ENCODE measurements around the gene VAC14. TPM values are rescaled to one million over a fixed set of nuclear protein-coding genes. Genes with fewer than 3 reads are reported as not detected.

VAC14 gene
- total RNA-seq, 1 donor from 2014 or later = 36.3 TPM

GRCh38 chr16:70713824-70714223 lies 87.1 kb downstream of the VAC14 start:
- H3K27ac Mint-ChIP-seq = no peak overlapping the region
- H3K27me3 Mint-ChIP-seq = no peaks in the 10 kb centered on the region
- intact Hi-C loops (cut with micrococcal nuclease) = no loop called here
- no peaks in the 10 kb centered on the region for H3K36me3 Mint-ChIP-seq (ENCODE audit: low read depth)
- H3K4me3 Mint-ChIP-seq = no peak overlapping the region
- no peak for DNase-seq
- H3K4me1 Mint-ChIP-seq = peaks cover 2% of the 10 kb centered on the region
- no peaks in the 10 kb centered on the region for H3K9me3 Mint-ChIP-seq

- H3K27me3 Mint-ChIP-seq = no peaks in the 10 kb centered on the region
- peaks cover 2% of the 10 kb centered on the region for H3K4me1 Mint-ChIP-seq
- H3K36me3 Mint-ChIP-seq (ENCODE audit: low read depth) = no peaks in the 10 kb centered on the region
- no peaks in the 10 kb centered on the region for H3K9me3 Mint-ChIP-seq
- intact Hi-C loops (cut with micrococcal nuclease) = no loop called here
- H3K27ac Mint-ChIP-seq = no peak overlapping the region
- H3K4me3 Mint-ChIP-seq = no peak overlapping the region
- DNase-seq = no peak
Observed at GRCh38 chr16:70713342-70713741, 87.6 kb downstream of the VAC14 start.

- intact Hi-C loops (cut with micrococcal nuclease) = no loop called here
- Mint-ChIP-seq H3K27ac (no peak overlapping the region), H3K4me3 (no peak overlapping the region), H3K4me1 (peaks cover 2% of the 10 kb centered on the region), H3K27me3 (no peaks in the 10 kb centered on the region), H3K36me3 (ENCODE audit: low read depth) (no peaks in the 10 kb centered on the region), H3K9me3 (no peaks in the 10 kb centered on the region)
- no peak for DNase-seq
Observed at GRCh38 chr16:70712942-70713341, 88.0 kb downstream of the VAC14 start.

GRCh38 chr16:70712359-70712758 lies 88.6 kb downstream of the VAC14 start:
- no peaks in the 10 kb centered on the region for H3K36me3 Mint-ChIP-seq (ENCODE audit: low read depth)
- no peaks in the 10 kb centered on the region for H3K9me3 Mint-ChIP-seq
- no peak overlapping the region for H3K27ac Mint-ChIP-seq
- H3K27me3 Mint-ChIP-seq = no peaks in the 10 kb centered on the region
- intact Hi-C loops (cut with micrococcal nuclease) = no loop called here
- no peak for DNase-seq
- H3K4me1 Mint-ChIP-seq = peaks cover 2% of the 10 kb centered on the region
- H3K4me3 Mint-ChIP-seq = no peak overlapping the region

- Mint-ChIP-seq H3K27me3 (no peaks in the 10 kb centered on the region), H3K27ac (no peak overlapping the region), H3K9me3 (no peaks in the 10 kb centered on the region)
Observed at GRCh38 chr16:70711211-70712031, 89.5 kb downstream of the VAC14 start.

GRCh38 chr16:70710422-70711210 lies 90.3 kb downstream of the VAC14 start:
- Mint-ChIP-seq H3K36me3 (ENCODE audit: low read depth) (no peaks in the 10 kb centered on the region), H3K4me3 (no peak overlapping the region), H3K27me3 (no peaks in the 10 kb centered on the region), H3K4me1 (peaks cover 2% of the 10 kb centered on the region), H3K27ac (no peak overlapping the region), H3K9me3 (no peaks in the 10 kb centered on the region)
- intact Hi-C loops (cut with micrococcal nuclease) = no loop called here
- DNase-seq = no peak

More at GRCh38 chr16:70711211-70712031, 89.5 kb downstream of the VAC14 start:
- Mint-ChIP-seq H3K4me1 (peaks cover 2% of the 10 kb centered on the region), H3K36me3 (ENCODE audit: low read depth) (no peaks in the 10 kb centered on the region), H3K4me3 (no peak overlapping the region)
- intact Hi-C loops (cut with micrococcal nuclease) = no loop called here
- no peak for DNase-seq

- no peak for DNase-seq
- H3K9me3 Mint-ChIP-seq = no peaks in the 10 kb centered on the region
- no peaks in the 10 kb centered on the region for H3K27me3 Mint-ChIP-seq
- intact Hi-C loops (cut with micrococcal nuclease) = no loop called here
- H3K27ac Mint-ChIP-seq = no peak overlapping the region
- H3K4me1 Mint-ChIP-seq = peaks cover 2% of the 10 kb centered on the region
- H3K4me3 Mint-ChIP-seq = no peak overlapping the region
- H3K36me3 Mint-ChIP-seq (ENCODE audit: low read depth) = no peaks in the 10 kb centered on the region
Observed at GRCh38 chr16:70709942-70710341, 91.0 kb downstream of the VAC14 start.

GRCh38 chr16:70709457-70709856 lies 91.5 kb downstream of the VAC14 start:
- intact Hi-C loops (cut with micrococcal nuclease) = no loop called here

GRCh38 chr16:70708366-70709246 lies 92.4 kb downstream of the VAC14 start:
- Mint-ChIP-seq H3K9me3 (no peaks in the 10 kb centered on the region), H3K4me1 (peaks cover 2% of the 10 kb centered on the region), H3K36me3 (ENCODE audit: low read depth) (no peaks in the 10 kb centered on the region), H3K27me3 (no peaks in the 10 kb centered on the region), H3K4me3 (no peak overlapping the region), H3K27ac (no peak overlapping the region)
- intact Hi-C loops (cut with micrococcal nuclease) = no loop called here
- no peak for DNase-seq

More at GRCh38 chr16:70709457-70709856, 91.5 kb downstream of the VAC14 start:
- no peak for DNase-seq
- no peak overlapping the region for H3K4me3 Mint-ChIP-seq
- no peaks in the 10 kb centered on the region for H3K36me3 Mint-ChIP-seq (ENCODE audit: low read depth)
- no peak overlapping the region for H3K27ac Mint-ChIP-seq
- H3K27me3 Mint-ChIP-seq = no peaks in the 10 kb centered on the region
- peaks cover 2% of the 10 kb centered on the region for H3K4me1 Mint-ChIP-seq
- H3K9me3 Mint-ChIP-seq = no peaks in the 10 kb centered on the region

- intact Hi-C loops (cut with micrococcal nuclease) = no loop called here
- no peaks in the 10 kb centered on the region for H3K27me3 Mint-ChIP-seq
- H3K4me1 Mint-ChIP-seq = peaks cover 2% of the 10 kb centered on the region
- no peaks in the 10 kb centered on the region for H3K9me3 Mint-ChIP-seq
- no peak for DNase-seq
- H3K4me3 Mint-ChIP-seq = no peak overlapping the region
- H3K36me3 Mint-ChIP-seq (ENCODE audit: low read depth) = no peaks in the 10 kb centered on the region
- no peak overlapping the region for H3K27ac Mint-ChIP-seq
Observed at GRCh38 chr16:70706948-70707465, 94.0 kb downstream of the VAC14 start.

GRCh38 chr16:70705056-70705455 lies 95.9 kb downstream of the VAC14 start:
- DNase-seq = no peak
- peaks cover 2% of the 10 kb centered on the region for H3K4me1 Mint-ChIP-seq
- no peak overlapping the region for H3K4me3 Mint-ChIP-seq
- no peaks in the 10 kb centered on the region for H3K9me3 Mint-ChIP-seq
- H3K27ac Mint-ChIP-seq = no peak overlapping the region
- H3K27me3 Mint-ChIP-seq = no peaks in the 10 kb centered on the region
- intact Hi-C loops (cut with micrococcal nuclease) = no loop called here
- no peaks in the 10 kb centered on the region for H3K36me3 Mint-ChIP-seq (ENCODE audit: low read depth)

GRCh38 chr16:70704586-70704985 lies 96.4 kb downstream of the VAC14 start:
- Mint-ChIP-seq H3K9me3 (no peaks in the 10 kb centered on the region), H3K36me3 (ENCODE audit: low read depth) (no peaks in the 10 kb centered on the region), H3K4me1 (no peaks in the 10 kb centered on the region), H3K27ac (no peak overlapping the region), H3K4me3 (no peak overlapping the region), H3K27me3 (no peaks in the 10 kb centered on the region)
- intact Hi-C loops (cut with micrococcal nuclease) = no loop called here
- DNase-seq = no peak

GRCh38 chr16:70703835-70704381 lies 97.0 kb downstream of the VAC14 start:
- intact Hi-C loops (cut with micrococcal nuclease) = no loop called here
- Mint-ChIP-seq H3K9me3 (no peaks in the 10 kb centered on the region), H3K4me3 (no peak overlapping the region), H3K4me1 (no peaks in the 10 kb centered on the region), H3K36me3 (ENCODE audit: low read depth) (no peaks in the 10 kb centered on the region), H3K27ac (no peak overlapping the region), H3K27me3 (no peaks in the 10 kb centered on the region)
- no peak for DNase-seq
